DOHH2 (cell line): ENCODE measurements around the gene SORBS2.

Experiments used
- CTCF ChIP-seq: fragments of 200-600 bp; sonication (generic); IDR thresholded peaks from one replicate; pipeline ENCODE4 v1.5.1; 2014; ENCODE audit warnings: antibody characterized with exemption, mild to moderate bottlenecking, low read depth, low read length; ENCODE audit not compliant: poor library complexity, severe bottlenecking
- EZH2phosphoT487 ChIP-seq: fragments of 200-600 bp; sonication (generic); IDR thresholded peaks from 2 replicates; pipeline ENCODE4 v1.6.1; 2017; ENCODE audit warnings: borderline replicate concordance, mild to moderate bottlenecking, antibody characterized with exemption, low read length, moderate library complexity, mixed read lengths

- TF ChIP-seq CTCF: no peak
- no peak for TF ChIP-seq EZH2phosphoT487
Measured at GRCh38 chr4:185666156-185666555, 145.8 kb downstream of the SORBS2 start.
